ENCODE data around the gene ANP32B. TPM values are rescaled to one million over a fixed set of nuclear protein-coding genes. Genes with fewer than 3 reads are reported as not detected.

ANP32B gene
- total RNA-seq, 1 donor from 2014 or later, result 90.5 TPM

Other genes with a start within 250 kb of the ANP32B start
- not detected for gene FOXE1, start 130.1 kb upstream of the ANP32B start, total RNA-seq
- 11.5 TPM for gene TRMO, start 60.8 kb upstream of the ANP32B start, total RNA-seq
- gene HEMGN, start 45.2 kb upstream of the ANP32B start, total RNA-seq, result 0.14 TPM
- gene NANS, start 73.4 kb downstream of the ANP32B start, total RNA-seq, result 69.3 TPM
- gene TRIM14, start 135.9 kb downstream of the ANP32B start, total RNA-seq, result 44.4 TPM
- gene CORO2A, start 209.3 kb downstream of the ANP32B start, total RNA-seq, result 129 TPM